GM19023 (cell line): ENCODE results near the gene KBTBD8.
A peak's percentile ranks its signal among the peaks of the same experiment; 100 is the strongest.

Source experiments
- ATAC-seq: cut with Tn5 transposase; IDR thresholded peaks from one replicate; pipeline ENCODE4 v1.9.1; 2021; ENCODE audit warnings: mild to moderate bottlenecking, moderate library complexity; ENCODE audit not compliant: unreplicated experiment

The KBTBD8 gene

DNA sequence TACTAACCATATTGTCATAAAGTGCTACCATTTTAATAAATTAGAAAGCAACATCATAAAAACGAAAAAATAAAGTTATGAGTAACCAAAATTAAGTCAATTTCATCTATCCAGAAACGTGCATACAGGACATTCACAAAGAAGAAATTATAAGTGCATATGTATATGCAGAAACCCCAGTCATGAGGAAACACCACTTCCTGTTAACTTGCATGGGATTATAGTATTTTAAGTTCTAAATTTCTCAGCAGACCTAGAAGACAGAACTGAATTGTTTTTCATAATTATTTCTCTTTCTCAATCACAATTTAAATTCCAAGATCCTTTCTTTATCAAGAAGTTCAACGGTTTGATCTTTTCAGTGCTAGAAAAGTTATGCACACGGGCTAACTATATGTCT lies 1.4 kb upstream of the KBTBD8 start:
- ATAC-seq = no peak

DNA sequence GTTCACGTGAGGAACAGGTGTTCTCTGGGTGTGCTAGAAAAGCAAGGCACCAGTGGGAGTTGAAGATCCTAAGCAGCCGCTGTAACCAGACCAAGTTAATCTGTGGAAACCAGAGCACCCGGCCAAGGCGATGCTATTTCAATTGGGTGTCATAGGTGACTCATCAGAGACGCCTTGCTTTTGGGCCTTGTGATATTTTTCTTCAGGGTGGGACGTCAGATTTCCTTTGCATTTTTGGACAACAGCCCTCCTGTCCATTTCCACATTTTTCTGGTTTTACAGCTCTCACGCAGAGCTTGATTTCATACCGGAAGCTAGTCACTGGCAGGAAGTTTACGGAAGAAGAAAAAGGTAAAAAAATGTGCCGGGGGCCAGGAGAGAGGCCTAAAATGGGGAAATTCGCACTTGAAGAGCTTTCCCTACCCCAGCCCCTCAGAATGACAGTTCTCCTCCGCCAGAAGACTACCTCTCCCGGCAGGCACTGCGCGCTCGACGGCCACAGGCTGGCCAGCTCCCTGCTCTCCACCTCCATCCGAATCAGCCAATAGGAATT lies 471 bp upstream of the KBTBD8 start:
- no peak for ATAC-seq

DNA sequence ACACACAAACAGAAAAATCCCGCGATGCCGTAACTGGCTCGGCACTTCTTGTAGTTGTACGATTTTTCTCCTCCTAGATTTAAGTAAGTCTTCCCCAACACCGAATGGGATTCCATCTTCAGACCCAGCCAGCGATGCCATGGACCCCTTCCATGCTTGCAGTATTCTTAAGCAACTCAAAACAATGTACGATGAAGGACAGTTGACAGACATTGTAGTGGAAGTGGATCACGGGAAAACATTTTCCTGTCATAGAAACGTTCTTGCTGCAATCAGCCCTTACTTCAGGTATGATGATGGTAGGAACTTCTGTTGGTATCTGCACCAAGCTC lies 763 bp downstream of the KBTBD8 start:
- no peak for ATAC-seq

DNA sequence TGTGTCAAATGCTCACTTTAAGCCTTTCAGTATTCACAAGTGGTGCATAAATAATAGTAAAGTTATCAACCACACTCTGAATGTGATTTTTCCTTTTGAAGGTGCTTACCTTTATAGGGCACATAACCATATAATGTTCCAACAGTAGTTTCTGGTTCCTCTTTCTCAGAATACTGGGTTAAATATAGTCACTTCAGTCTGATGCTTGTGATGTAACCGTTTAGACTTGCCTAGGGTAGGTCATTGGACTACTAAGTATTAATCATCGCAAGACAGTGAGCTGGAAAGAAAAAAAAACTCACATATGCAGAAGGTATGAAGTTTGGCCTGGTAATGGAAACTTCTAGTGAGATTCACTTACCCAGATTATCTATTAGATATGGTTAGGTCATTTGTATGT lies 1.9 kb downstream of the KBTBD8 start:
- ATAC-seq = peak; percentile 13

DNA sequence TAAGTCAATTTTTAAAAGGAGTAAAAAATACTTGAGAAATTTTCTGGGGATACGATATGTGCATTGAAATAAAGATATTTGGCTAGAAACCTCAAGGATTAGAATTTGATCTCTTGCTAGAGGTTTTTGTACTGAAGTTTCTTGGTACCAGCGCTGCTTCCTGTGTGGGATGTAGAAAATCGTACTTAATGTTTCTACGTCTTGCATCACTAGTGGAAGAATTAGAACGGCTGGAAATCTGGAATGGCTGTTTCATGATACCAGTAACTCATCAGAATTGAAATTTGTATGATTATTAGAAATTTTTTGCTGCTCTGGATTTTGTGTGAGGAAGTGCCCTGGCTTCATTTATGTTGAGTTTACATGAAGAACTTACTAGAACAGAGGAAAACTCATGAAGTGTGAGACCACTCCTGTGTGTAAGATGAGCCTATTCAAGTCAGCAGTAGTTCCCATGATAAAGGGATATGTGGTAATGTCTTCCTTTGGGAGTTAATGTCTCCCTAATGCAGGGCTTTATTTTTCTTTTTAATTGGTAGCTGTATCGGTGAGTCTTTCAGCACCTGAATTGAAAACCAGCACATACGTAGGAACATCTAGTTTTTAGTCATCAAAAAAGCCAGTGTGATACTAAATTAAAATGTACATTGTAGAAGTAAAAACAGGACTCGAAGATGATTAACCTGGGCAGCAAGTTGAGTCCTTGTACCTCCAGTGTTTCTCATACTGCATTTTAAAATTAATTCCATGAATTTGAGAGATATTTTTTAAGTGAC lies 3.2 kb downstream of the KBTBD8 start:
- ATAC-seq = no peak

DNA sequence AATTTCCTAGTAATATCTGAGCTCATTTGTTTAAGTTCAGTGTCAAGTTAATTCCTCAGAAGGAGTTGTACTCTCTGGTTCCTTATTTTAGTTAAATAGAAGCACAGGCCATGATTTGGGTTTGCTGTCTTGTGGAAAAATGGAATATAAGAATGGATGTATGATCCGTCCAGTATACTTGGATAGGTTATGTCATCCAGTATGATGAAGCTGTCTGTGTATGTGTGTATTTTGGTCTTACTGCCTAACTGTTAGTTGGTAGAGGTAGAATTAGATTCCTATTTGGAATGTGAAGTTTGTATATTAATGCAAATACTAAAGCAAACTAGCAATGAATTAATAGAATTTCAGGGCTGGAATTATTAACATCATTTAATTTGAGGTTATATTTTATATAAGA lies 7.9 kb downstream of the KBTBD8 start:
- ATAC-seq = no peak

DNA sequence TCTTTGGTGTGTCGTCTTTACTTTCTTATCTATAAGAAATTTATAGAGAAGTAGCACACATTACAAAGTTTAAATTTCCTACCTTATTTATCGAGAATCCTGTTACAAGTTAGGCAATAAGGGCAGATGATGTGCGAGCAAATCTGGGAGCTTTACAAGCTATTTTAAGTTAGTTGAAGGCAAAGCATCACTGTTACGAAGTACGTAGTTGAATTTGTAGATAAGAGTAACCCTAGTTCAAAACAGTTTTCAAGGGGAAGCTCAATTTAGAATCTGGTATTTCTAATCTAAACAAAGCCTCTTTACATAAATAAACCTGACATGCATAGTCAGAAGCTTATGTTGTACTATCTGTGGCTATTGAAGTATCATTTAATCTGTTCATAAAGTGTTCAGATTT lies 8.4 kb downstream of the KBTBD8 start:
- ATAC-seq = no peak

DNA sequence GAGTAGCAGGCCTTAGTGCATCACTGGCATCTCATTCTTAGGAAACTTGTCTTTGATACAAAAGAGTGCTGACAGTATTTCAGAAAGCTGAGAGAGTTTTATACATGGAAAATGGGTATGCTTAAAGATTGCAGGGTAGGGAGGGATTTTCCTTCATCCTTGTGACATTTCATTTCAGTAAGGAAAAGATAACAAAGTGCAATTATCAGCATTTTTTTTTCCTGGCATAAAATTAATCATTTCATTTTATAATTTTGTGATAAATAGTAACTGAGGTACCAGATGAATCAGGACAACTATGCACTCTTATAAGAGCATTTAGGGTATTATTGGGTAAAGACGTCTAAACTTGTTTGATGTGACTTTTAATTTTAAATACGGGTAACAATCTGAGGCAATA lies 10.3 kb downstream of the KBTBD8 start:
- ATAC-seq = no peak

DNA sequence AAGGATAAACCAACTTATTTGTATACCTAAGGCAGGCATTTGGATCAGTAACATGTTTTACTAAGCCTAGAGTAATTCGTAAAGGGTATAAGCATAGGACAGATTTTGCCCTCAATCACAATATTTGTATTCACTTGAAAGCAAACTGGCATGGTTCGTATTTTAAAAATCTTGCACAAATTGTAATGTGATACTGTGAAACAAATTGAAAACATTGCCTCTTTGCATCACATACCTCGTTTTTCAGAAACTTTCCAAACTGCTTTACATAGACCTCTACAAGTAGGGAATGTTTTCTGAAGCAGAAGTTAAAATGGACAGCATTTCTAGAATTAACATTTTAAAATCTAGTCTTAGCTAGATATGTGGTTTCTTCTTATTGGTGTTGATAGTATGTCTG lies 11.6 kb downstream of the KBTBD8 start:
- ATAC-seq = no peak

DNA sequence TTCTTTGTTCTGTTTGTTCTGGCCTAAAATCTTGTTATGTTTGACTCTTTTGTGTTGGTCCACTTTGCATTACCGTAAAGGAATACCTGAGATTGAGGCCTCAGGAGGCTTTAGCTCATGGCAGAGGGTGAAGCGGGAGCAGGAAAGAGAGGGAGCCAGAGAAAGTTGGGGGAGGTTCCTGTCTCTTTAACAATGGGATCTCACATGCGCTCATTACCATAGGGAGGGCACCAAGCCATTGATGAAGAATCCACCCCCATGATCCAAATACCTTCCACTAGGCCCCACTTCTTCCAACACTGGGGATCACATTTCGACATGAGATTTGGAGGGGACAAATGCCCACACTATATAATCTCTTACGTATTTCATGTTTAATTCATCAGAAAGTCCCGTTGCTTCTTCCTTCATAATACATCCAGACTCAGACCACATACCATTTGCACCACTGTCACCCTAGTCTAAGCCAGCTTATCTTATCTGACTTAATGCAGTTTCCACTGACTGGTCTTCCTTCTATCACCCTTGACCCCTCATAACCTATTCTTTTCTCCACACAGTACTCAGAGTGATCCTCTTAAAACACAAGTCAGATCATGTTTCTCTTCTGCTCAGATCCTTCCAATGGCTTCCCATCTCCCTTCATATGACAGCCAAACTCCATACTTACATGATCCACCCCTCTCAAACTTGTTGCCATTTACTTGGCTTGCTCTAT lies 13.5 kb downstream of the KBTBD8 start:
- ATAC-seq = no peak

DNA sequence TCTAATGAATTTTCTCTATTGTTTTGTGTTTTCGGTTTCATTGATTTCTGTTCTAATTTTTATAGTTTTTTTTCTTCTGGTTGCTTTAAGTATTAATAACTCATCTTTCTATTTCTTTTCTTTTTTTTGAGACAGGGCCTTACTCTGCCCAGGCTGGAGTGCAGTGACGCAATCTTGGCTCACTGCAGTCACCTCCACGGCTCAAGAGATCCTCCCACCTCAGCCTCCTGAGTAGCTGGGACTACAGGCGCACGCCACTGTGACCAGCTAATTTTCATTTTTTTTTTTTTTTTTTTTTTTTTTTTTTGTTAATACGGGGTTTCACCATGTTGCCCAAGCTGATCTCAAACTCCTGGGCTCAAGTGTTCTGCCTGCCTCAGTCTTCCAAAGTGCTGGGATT lies 14.5 kb downstream of the KBTBD8 start:
- no peak for ATAC-seq

DNA sequence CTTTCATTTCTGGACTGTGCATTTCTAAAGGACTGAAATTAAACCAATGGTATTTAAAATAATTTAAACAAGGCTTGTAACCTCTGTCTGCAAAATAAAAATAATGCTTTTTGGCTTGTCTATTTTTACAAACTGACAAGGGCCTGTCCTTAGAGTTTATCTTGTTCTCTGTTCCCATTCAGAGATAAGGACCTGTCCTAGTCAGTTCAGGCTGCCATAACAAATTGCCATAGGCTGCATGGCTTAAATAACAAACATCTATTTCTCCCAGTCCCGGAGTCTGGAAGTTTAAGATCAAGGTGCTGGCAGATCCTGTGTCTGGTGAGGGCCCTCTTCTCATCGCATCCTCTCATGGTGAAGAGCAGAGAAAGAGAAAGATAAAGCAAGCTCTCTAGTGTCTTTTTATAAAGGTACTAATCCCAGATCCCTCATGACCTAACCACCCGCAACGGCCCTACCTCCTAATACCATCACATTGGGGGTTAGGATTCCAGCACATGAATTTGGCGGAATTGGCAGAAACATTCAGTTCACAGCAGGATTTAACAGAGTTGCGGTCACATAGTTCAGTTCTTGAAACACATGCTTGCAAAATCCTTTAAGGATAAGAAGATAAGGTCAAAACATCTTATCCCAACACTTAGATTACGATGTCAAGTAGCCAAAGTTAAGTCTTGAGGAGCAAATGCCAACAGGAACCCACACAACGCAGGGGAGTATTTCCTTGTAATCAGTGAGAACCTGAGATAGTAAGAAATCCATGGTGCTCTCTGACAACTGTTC lies 17.8 kb downstream of the KBTBD8 start:
- no peak for ATAC-seq

DNA sequence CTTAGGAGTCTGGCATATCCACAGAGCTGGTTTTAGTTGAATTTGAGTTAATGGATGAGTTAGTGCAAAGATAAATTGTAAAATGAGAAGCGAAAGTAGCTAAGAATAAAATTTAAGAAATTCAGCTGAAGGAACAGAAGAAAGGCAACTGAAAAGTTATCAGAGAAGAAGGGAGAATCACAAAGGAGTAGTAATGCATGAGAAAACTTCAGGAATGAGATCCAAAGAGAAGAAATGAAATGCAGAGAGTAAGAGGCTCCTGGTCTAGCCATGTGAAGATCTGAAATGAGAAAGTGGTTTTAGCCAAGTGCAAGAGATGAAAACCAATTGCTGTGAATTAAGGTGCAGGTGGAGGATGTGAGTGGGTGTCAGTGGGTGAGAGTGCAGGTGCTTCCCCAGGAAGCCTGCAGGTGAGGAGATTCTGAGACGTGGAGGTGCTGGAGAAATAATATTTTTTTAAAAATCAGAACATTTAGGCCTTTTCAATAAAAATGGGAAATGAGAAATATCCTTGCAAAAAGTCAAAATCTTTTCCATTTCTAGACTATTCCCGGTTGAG lies 18.5 kb downstream of the KBTBD8 start:
- peak; percentile 36 for ATAC-seq

DNA sequence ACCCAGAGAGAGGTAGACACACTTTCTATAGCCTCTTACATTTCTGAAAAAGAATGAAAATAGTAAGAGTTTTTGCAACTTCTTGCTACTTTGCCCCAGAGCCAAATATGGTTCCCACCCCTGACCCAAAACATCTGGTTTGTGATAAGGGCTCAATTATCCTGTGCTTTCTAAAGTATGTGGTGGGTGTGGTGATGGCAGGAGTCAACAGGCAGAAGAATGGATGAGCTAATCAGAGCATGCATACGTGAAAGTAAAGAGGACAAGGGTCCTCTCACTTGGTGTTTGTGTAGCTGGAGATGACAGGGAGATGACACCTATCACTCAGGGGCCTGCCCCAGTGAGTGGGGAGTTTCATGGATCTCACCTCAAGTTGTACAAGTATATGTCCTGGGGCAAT lies 19.1 kb downstream of the KBTBD8 start:
- no peak for ATAC-seq

DNA sequence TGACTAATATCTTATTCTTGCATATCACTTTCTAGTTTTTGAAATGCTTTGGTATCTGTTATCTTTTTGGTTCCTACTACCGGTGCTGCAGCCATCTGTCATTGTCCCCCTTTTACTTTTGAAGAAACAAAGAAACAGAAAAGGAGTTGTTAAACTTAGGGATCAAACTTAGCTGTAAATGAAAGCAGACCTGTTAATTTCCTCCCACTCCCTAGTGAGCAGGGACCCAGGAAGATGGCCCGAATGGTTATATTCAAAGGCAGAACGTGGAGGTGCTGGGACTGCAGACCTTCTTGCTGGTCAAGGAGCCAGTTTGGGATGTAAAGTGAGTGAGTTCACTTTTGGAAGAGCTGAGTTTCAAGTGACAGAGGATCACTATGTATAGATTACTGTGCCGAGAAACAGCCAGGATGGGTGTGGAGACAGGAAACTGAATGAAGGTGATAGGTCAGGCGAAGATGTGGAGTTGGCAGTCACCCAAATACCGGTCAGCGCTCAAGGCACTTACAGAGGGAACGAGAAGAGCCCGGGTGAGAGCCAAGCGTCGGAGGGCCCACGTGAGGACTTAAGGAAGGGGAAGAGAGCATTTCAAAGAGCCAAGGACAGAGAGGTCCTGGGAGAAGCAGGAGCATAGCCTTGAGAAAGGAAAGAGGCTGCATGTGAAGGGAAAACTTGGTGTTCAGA lies 20.1 kb downstream of the KBTBD8 start:
- peak; percentile 40 for ATAC-seq

DNA sequence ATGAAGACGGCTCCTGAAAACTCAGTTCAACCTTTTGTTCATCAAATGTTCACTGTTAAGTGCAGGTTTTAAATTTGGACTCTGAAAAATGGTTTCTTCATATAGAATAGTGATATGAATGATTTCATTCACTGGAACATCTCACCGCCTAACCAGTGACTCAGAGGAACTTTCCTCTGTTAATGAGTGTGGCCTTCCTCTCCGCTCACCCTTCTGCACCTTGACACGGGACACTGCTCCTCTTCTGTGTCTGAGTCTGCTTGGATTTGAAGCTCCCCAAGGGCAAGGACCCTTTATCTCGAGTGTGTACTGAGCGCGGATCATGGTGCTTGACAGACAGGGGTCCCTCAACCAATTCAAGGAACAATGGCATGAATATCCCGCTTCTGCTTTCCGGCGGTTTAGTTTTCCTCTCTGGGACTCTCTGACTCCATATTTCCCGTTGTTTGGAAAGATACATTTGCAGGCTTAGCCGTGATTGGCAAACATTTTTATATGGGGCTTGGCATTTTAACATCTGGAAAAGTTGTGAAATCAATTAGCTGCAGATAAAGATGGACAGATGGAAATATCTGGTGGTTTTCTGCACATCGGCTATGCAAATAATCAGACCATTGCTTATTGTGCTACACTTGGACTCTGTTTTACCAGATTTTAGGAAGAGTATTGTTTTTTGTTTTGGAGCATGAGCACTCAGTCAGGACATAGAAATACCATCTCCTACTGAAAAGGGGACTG lies 20.9 kb downstream of the KBTBD8 start:
- peak; percentile 51 for ATAC-seq

DNA sequence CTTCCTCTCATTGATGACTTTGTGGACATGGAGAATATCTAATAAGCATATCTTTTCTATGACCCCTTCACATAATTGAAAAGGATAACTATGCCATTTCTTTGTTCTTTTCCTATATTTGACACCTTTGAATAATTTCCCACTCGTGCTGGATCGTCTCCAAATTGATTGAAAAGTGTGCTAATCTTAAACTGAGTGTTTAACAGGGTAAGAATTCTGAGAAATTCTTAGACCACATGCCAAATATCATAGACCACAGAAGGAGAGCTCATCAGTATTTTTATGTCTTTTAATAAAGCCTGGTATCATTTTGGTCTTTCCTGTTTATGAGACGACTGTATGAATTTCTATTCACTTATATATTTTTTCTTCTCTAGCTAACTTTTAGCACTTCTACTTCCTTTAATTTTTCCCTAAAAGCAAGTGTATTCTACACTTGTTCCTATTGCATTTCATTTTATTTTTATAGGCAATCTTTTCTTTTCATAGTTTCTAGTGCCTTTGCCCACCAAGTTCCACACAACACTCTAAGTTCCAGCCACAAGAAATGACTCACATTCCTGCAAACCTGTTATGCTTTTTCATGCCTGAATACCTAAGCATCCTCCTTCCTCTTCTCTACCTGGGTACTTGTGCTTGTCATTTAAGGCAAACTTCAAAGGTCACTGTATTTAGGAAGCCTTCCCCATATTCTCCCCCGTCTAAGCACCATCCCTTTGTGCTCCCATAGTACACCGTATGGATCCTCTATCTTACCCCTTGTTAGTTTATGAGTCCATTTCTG lies 30.1 kb downstream of the KBTBD8 start:
- no peak for ATAC-seq

DNA sequence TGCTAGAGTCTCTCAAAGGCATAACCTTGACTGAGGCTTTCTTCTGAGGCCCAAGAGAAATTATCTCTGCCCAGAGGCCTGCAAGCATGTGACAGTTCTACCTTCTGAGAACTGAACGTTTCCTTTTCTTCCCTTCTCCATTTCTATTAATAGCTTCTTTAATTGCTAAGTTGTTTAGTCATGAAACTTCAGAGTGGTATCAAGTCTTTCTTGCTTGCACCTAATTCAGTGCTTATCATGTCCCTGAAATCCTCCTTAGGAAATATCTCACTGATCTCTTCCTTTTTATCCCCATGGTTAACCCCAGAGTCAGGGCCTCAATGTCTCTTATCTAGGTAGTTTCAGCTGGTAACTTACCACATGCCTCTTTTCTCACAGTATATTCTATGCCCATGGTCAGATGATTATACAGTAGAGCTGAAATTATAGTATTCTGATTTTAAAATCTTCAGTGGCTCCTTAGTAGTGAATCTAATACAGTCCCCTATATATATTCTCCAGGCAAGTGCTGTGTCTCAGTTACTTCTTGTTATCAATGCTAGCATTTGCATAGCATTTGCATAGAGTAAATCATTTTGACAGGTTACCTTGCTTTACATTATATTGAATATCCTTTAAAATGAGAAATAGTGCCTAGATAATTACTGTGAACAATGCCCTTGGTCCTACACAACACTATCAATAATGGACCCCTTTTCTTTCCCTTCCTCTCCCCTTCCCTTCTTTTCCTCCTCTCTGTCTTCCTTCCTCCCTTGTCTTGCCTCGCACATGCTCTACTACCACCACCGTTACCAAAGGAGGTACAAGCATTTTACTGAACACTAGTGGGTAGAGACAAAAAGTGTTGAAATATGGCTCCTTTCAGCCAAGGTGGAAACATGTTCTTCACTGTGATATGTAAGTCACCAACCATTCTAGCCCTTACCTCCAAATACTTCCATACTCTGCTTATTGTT lies 33.0 kb downstream of the KBTBD8 start:
- peak; percentile 68 for ATAC-seq
